CD4-positive, alpha-beta T cell (primary cell): ENCODE data around the gene HLA-F. TPM values are rescaled to one million over a fixed set of nuclear protein-coding genes. Genes with fewer than 3 reads are reported as not detected.

Experiments
- ATAC-seq: fragments of 200-7000 bp; cut with Tn5 transposase; one replicate; pipeline ENCODE4 v1.10.0; 2022; ENCODE audit warnings: mild to moderate bottlenecking; ENCODE audit not compliant: poor library complexity
- CTCF ChIA-PET: fragments of 350-600 bp; sonication (Branson Sonifier 250); formaldehyde crosslinking; loops from one replicate; lab custom pipeline; 2021; ENCODE audit warnings: antibody characterized with exemption, inconsistent platforms; lab: Charles Lee
- POLR2A ChIA-PET: fragments of 350-600 bp; sonication (Branson Sonifier 250); formaldehyde crosslinking; loops from one replicate; lab custom pipeline; 2021; ENCODE audit warnings: antibody characterized with exemption, inconsistent platforms; lab: Charles Lee
- DNase-seq, 14 experiments: peaks; one replicate each; pipeline ENCODE4 v3.0.0-alpha.2; 2013 to 2020; ENCODE audit warnings: mixed read lengths in 2 of 14
- H3K27ac ChIP-seq, 2 donors: one replicate each; pipeline versions ENCODE4 v1.5.1 to v1.7.0; 2013; ENCODE audit warnings: low read length in 2 of 2, low read depth in 1 of 2, mild to moderate bottlenecking in 1 of 2
- H3K27me3 ChIP-seq, 2 experiments: 1 replicate in 1 of 2; 2 replicates in 1 of 2; pipeline versions ENCODE4 v1.6.1 to v1.7.0; 2013; ENCODE audit warnings: low read length in 2 of 2, control low read depth in 1 of 2, mild to moderate bottlenecking in 1 of 2, moderate library complexity in 1 of 2; ENCODE audit not compliant: insufficient read depth in 2 of 2, control insufficient read depth in 1 of 2
- H3K36me3 ChIP-seq: one replicate; pipeline ENCODE4 v1.6.1; 2013; ENCODE audit warnings: low read length, control low read depth; ENCODE audit not compliant: insufficient read depth
- H3K4me1 ChIP-seq: one replicate; pipeline ENCODE4 v1.6.1; 2013; ENCODE audit warnings: low read length, control low read depth; ENCODE audit not compliant: insufficient read depth
- H3K4me3 ChIP-seq: one replicate; pipeline ENCODE4 v1.5.1; 2013; ENCODE audit warnings: mild to moderate bottlenecking, low read length, moderate library complexity
- H3K9me3 ChIP-seq, 2 experiments: 1 replicate in 1 of 2; 2 replicates in 1 of 2; pipeline versions ENCODE4 v1.6.1 to v1.7.0; 2013; ENCODE audit warnings: low read length in 2 of 2, mild to moderate bottlenecking in 2 of 2, control low read depth in 1 of 2, moderate library complexity in 1 of 2; ENCODE audit not compliant: control insufficient read depth in 1 of 2, insufficient read depth in 1 of 2
- H3K27ac Mint-ChIP-seq: one replicate; pipeline ENCODE4 v1.8.0; 2020; ENCODE audit warnings: mixed read lengths
- H3K27me3 Mint-ChIP-seq: one replicate; pipeline ENCODE4 v1.8.0; 2021; ENCODE audit warnings: mixed read lengths
- H3K36me3 Mint-ChIP-seq: one replicate; pipeline ENCODE4 v1.8.0; 2021; ENCODE audit warnings: low read depth, mixed read lengths
- H3K4me1 Mint-ChIP-seq: one replicate; pipeline ENCODE4 v1.8.0; 2021; ENCODE audit warnings: low read depth, mixed read lengths
- H3K4me3 Mint-ChIP-seq: one replicate; pipeline ENCODE4 v1.8.0; 2020; ENCODE audit warnings: mild to moderate bottlenecking, mixed read lengths
- H3K9me3 Mint-ChIP-seq: one replicate; pipeline ENCODE4 v1.8.0; 2020; ENCODE audit warnings: mixed read lengths
- intact Hi-C, 2 experiments: fragments of 100-400 bp; cut with DNase I in 1 of 2; cut with micrococcal nuclease in 1 of 2; formaldehyde crosslinking; loops; one replicate each; pipeline versions ENCODE4 v1.15.1 to v1.9.0; 2023 to 2025; cut with DNase I, micrococcal nuclease
- total RNA-seq, 174 experiments: library from RNA in 2 of 174; stranded (reverse) in 2 of 174; gene quantifications; one replicate each; pipeline ENCODE4 v1.2.3 and lab custom pipeline; 2021 to 2026
- TF ChIP-seq, protein P1 (sequence below): fragments of 200-600 bp; IDR thresholded peaks from one replicate; pipeline ENCODE4 v1.8.0; 2022; ENCODE audit warnings: antibody characterized with exemption, mild to moderate bottlenecking

Gene HLA-F
- total RNA-seq, 2 experiments from 2014 or later: 560 TPM

DNA sequence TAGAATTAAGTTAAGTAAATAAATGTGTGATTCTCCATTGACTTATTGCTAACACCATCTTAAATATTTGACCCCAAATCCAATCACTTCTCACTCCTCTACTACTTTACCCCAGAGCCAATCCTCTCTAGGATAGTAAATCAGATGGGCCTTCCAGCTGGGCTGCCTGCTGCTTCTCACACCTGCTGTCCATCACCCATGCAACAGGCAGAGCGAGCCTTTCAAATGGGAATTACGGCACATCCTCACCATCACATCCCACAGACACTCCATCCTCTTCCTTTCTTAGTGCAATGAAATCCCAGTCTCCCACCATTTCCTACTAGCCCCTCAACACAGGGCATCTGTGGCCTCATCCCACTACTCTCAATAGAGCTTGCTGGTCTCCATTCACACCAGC is 34.0 kb downstream of the HLA-F start:
- intact Hi-C loops: no loop called here
- Histone ChIP-seq H3K4me3 (no peak overlapping the region), H3K27ac (no peak overlapping the region), H3K9me3 (no peaks in the 10 kb centered on the region), H3K36me3 (no peaks in the 10 kb centered on the region), H3K27me3 (no peaks in the 10 kb centered on the region), H3K4me1 (peaks cover 5% of the 10 kb centered on the region)
- no peaks in the 10 kb centered on the region for H3K9me3 Mint-ChIP-seq
- H3K36me3 Mint-ChIP-seq: peaks cover 5% of the 10 kb centered on the region
- CTCF ChIA-PET: interaction anchor here (1.1 kb wide), 1 partner anchor 77 kb away, joined by 3 read pairs; no protein-coding TSS in a partner anchor
- TF ChIP-seq, protein P1, sequence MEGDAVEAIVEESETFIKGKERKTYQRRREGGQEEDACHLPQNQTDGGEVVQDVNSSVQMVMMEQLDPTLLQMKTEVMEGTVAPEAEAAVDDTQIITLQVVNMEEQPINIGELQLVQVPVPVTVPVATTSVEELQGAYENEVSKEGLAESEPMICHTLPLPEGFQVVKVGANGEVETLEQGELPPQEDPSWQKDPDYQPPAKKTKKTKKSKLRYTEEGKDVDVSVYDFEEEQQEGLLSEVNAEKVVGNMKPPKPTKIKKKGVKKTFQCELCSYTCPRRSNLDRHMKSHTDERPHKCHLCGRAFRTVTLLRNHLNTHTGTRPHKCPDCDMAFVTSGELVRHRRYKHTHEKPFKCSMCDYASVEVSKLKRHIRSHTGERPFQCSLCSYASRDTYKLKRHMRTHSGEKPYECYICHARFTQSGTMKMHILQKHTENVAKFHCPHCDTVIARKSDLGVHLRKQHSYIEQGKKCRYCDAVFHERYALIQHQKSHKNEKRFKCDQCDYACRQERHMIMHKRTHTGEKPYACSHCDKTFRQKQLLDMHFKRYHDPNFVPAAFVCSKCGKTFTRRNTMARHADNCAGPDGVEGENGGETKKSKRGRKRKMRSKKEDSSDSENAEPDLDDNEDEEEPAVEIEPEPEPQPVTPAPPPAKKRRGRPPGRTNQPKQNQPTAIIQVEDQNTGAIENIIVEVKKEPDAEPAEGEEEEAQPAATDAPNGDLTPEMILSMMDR: no peak
- ATAC-seq (no peak), DNase-seq (no peak)
- H3K27me3 Mint-ChIP-seq: no peaks in the 10 kb centered on the region
- no peak overlapping the region for H3K4me3 Mint-ChIP-seq
- no peak overlapping the region for H3K27ac Mint-ChIP-seq
- H3K4me1 Mint-ChIP-seq: peaks cover 18% of the 10 kb centered on the region
- POLR2A ChIA-PET: interaction anchor here (1.0 kb wide), 1 partner anchor 19 kb away, joined by 3 read pairs; no protein-coding TSS in a partner anchor

DNA sequence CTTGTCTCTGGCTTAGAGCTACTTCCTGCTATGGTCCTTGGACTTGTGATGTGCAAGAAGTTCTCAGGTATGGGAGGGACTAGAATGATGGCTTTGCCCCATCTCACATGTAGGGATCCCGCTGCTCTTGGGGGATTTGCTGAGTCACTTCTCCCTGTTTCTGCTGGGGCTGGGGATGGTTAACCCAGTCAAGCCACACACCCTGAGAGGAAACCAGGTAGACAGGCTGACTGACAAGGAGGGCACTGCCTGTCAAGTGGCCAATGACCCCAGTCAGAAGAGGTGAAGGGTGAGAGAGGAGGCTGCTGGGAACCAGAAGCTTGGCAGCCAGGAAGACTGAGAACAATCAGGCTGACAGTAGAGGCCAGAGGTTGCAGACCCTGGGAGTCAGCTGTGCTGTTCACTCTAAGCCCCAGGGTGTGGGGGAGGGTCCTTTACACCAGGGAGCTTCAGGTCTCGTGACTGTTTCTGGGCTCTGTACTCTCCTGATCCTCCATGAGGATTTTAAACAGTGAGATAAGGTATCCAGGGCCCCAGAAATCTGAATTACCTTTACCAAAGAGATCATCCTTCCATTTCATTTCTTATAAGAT is 34.6 kb downstream of the HLA-F start:
- TF ChIP-seq, protein P1: no peak
- no peaks in the 10 kb centered on the region for H3K36me3 ChIP-seq
- no peaks in the 10 kb centered on the region for H3K27me3 Mint-ChIP-seq
- CTCF ChIA-PET: interaction anchor here (1.1 kb wide), 1 partner anchor 77 kb away, joined by 3 read pairs; no protein-coding TSS in a partner anchor
- no peak overlapping the region for H3K4me3 Mint-ChIP-seq
- no peak overlapping the region for H3K4me3 ChIP-seq
- peaks cover 4% of the 10 kb centered on the region for H3K36me3 Mint-ChIP-seq
- peaks cover 15% of the 10 kb centered on the region for H3K4me1 Mint-ChIP-seq
- H3K9me3 ChIP-seq: no peaks in the 10 kb centered on the region
- peaks cover 3% of the 10 kb centered on the region for H3K4me1 ChIP-seq
- H3K27ac ChIP-seq: no peak overlapping the region
- no peaks in the 10 kb centered on the region for H3K9me3 Mint-ChIP-seq
- H3K27ac Mint-ChIP-seq: no peak overlapping the region
- H3K27me3 ChIP-seq: no peaks in the 10 kb centered on the region
- POLR2A ChIA-PET: interaction anchor here (0.6 to 1.0 kb wide), 3 partner anchors 9 to 30 kb away, joined by 3 read pairs; no protein-coding TSS in a partner anchor
- intact Hi-C loops: no loop called here
- ATAC-seq: no peak
- DNase-seq: no peak

DNA sequence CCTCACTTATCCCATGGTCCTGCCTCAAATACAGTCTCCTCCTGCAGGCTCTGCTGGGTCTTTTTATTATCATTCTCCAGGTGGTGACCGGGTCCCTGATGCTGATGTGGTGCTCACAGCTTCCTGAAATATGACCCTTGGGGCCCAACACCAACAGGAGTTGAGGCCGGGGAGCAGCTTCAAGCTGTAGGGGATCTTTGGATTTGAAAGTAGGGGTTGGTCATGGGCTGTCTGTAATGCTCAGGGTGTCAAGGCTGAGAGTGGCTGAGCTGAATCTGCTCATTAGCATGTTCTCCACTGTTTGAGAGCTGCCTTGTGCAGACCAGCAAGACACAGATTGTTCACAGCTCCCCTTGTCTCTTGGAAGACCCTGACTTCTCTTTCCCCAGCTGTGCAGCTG is 35.5 kb downstream of the HLA-F start:
- Mint-ChIP-seq H3K4me3 (no peak overlapping the region), H3K27ac (no peak overlapping the region), H3K4me1 (peaks cover 5% of the 10 kb centered on the region), H3K36me3 (no peaks in the 10 kb centered on the region), H3K9me3 (no peaks in the 10 kb centered on the region), H3K27me3 (no peaks in the 10 kb centered on the region)
- no peak for DNase-seq
- ChIA-PET POLR2A (interaction anchor here (0.7 to 1.0 kb wide), 2 partner anchors 10 to 30 kb away, joined by 3 read pairs; no protein-coding TSS in a partner anchor), CTCF (no interaction called here)
- H3K4me3 ChIP-seq: no peak overlapping the region
- H3K36me3 ChIP-seq: no peaks in the 10 kb centered on the region
- intact Hi-C loops: no loop called here
- H3K27ac ChIP-seq: no peak overlapping the region
- no peaks in the 10 kb centered on the region for H3K27me3 ChIP-seq
- H3K4me1 ChIP-seq: peaks cover 3% of the 10 kb centered on the region
- no peaks in the 10 kb centered on the region for H3K9me3 ChIP-seq
- no peak for ATAC-seq
- TF ChIP-seq, protein P1: no peak
